ENCODE data around the gene RNF223. TPM values are rescaled to one million over a fixed set of nuclear protein-coding genes. Genes with fewer than 3 reads are reported as not detected.

Gene RNF223
- total and polyA plus RNA-seq, 2 experiments from 2014 or later = 0.43 to 0.88 TPM

DNA sequence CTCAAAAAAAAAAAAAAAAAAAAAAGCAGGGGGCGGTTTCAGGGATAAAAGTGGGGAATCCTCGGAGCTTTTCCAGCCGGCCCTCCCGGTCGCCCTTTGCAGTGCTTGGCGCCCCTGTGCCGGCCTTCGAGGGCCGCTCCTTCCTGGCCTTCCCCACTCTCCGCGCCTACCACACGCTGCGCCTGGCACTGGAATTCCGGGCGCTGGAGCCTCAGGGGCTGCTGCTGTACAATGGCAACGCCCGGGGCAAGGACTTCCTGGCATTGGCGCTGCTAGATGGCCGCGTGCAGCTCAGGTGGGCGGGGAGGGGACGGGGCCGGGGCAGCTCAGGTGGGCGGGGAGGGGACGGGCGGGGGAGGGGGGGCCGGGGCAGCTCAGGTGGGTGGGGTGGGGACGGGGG is 25.3 kb downstream of the RNF223 start:
- DNase-seq (ENCODE audit: low spot score) = no peak
- WGBS (ENCODE audit: low lambda C conversion rate, missing lambda C conversion rate) = 97% methylated on average over 20 of the region's 28 CpGs
- Histone ChIP-seq H3K79me2 (no peaks in the 10 kb centered on the region), H3K36me3 (replicated peaks; ENCODE audit: insufficient read depth, low read depth) (no peaks in the 10 kb centered on the region), H3K9me3 (ENCODE audit: low read depth) (no peaks in the 10 kb centered on the region), H2AFZ (no peak overlapping the region), H3K4me1 (ENCODE audit: insufficient read depth) (no peaks in the 10 kb centered on the region), H3K27me3 (no peaks in the 10 kb centered on the region), H4K20me1 (ENCODE audit: insufficient read depth, poor library complexity, severe bottlenecking) (no peaks in the 10 kb centered on the region), H3K9me2 (replicated peaks; ENCODE audit: insufficient read depth) (no peaks in the 10 kb centered on the region), H3K27ac (no peak overlapping the region), H3K4me2 (no peak overlapping the region), H3K4me3 (no peak overlapping the region)
- TF ChIP-seq EZH2 (IDR thresholded peaks at IDR 0.05; ENCODE audit: borderline replicate concordance) (no peak), EZH2phosphoT487 (IDR thresholded peaks at IDR 0.05; ENCODE audit: low read depth, severe bottlenecking, unreplicated experiment) (no peak)
- TF ChIP-seq, protein P1, sequence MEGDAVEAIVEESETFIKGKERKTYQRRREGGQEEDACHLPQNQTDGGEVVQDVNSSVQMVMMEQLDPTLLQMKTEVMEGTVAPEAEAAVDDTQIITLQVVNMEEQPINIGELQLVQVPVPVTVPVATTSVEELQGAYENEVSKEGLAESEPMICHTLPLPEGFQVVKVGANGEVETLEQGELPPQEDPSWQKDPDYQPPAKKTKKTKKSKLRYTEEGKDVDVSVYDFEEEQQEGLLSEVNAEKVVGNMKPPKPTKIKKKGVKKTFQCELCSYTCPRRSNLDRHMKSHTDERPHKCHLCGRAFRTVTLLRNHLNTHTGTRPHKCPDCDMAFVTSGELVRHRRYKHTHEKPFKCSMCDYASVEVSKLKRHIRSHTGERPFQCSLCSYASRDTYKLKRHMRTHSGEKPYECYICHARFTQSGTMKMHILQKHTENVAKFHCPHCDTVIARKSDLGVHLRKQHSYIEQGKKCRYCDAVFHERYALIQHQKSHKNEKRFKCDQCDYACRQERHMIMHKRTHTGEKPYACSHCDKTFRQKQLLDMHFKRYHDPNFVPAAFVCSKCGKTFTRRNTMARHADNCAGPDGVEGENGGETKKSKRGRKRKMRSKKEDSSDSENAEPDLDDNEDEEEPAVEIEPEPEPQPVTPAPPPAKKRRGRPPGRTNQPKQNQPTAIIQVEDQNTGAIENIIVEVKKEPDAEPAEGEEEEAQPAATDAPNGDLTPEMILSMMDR (IDR thresholded peaks at IDR 0.05; ENCODE audit: poor library complexity) = no peak

- Histone ChIP-seq H3K9me3 (ENCODE audit: low read depth) (no peaks in the 10 kb centered on the region), H3K79me2 (no peaks in the 10 kb centered on the region), H2AFZ (no peak overlapping the region), H3K27ac (no peak overlapping the region), H3K4me1 (ENCODE audit: insufficient read depth) (no peaks in the 10 kb centered on the region), H3K27me3 (no peaks in the 10 kb centered on the region), H3K4me2 (no peak overlapping the region), H3K9me2 (replicated peaks; ENCODE audit: insufficient read depth) (no peaks in the 10 kb centered on the region), H3K36me3 (replicated peaks; ENCODE audit: insufficient read depth, low read depth) (no peaks in the 10 kb centered on the region), H4K20me1 (ENCODE audit: insufficient read depth, poor library complexity, severe bottlenecking) (no peaks in the 10 kb centered on the region), H3K4me3 (no peak overlapping the region)
- TF ChIP-seq EZH2 (IDR thresholded peaks at IDR 0.05; ENCODE audit: borderline replicate concordance) = no peak
- TF ChIP-seq EZH2phosphoT487 (IDR thresholded peaks at IDR 0.05; ENCODE audit: low read depth, severe bottlenecking, unreplicated experiment) = no peak
- TF ChIP-seq, protein P1 (IDR thresholded peaks at IDR 0.05; ENCODE audit: poor library complexity) = no peak
- DNase-seq (ENCODE audit: low spot score) = no peak
- 94% methylated on average over 3 of the region's 25 CpGs for WGBS (ENCODE audit: low lambda C conversion rate, missing lambda C conversion rate)
Observed at GRCh38 chr1:1047963-1048362, 26.1 kb downstream of the RNF223 start.

GRCh38 chr1:1047407-1047806 is 26.7 kb downstream of the RNF223 start:
- Histone ChIP-seq H2AFZ (no peak overlapping the region), H3K9me3 (ENCODE audit: low read depth) (no peaks in the 10 kb centered on the region), H3K27me3 (no peaks in the 10 kb centered on the region), H3K4me2 (no peak overlapping the region), H4K20me1 (ENCODE audit: insufficient read depth, poor library complexity, severe bottlenecking) (no peaks in the 10 kb centered on the region), H3K27ac (no peak overlapping the region), H3K4me3 (no peak overlapping the region), H3K79me2 (no peaks in the 10 kb centered on the region), H3K36me3 (replicated peaks; ENCODE audit: insufficient read depth, low read depth) (no peaks in the 10 kb centered on the region), H3K4me1 (ENCODE audit: insufficient read depth) (no peaks in the 10 kb centered on the region), H3K9me2 (replicated peaks; ENCODE audit: insufficient read depth) (no peaks in the 10 kb centered on the region)
- no peak for DNase-seq (ENCODE audit: low spot score)
- WGBS (ENCODE audit: low lambda C conversion rate, missing lambda C conversion rate) = 95% methylated on average over 19 of the region's 19 CpGs
- TF ChIP-seq, protein P1 (IDR thresholded peaks at IDR 0.05; ENCODE audit: poor library complexity) = no peak
- no peak for TF ChIP-seq EZH2phosphoT487 (IDR thresholded peaks at IDR 0.05; ENCODE audit: low read depth, severe bottlenecking, unreplicated experiment)
- TF ChIP-seq EZH2 (IDR thresholded peaks at IDR 0.05; ENCODE audit: borderline replicate concordance) = no peak

DNA sequence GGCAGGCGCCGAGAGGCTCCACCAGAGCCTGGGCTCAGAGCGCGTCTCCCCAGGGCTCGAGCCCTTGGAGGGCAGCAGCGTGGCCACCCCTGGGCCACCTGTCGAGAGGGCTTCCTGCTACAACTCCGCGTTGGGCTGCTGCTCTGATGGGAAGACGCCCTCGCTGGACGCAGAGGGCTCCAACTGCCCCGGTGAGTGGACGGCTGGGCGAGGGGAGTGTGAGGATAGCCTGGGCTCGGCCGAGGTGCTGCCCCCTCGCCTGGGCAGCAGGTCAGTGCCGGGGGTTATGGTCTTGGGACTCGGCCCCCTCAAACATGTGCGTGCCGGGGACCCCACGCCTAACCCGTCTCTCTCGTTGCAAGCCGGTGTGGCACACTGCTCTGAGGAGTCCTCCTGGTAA is 27.3 kb downstream of the RNF223 start:
- Histone ChIP-seq H3K9me3 (ENCODE audit: low read depth) (no peaks in the 10 kb centered on the region), H3K27me3 (no peaks in the 10 kb centered on the region), H3K4me3 (no peak overlapping the region), H3K4me1 (ENCODE audit: insufficient read depth) (no peaks in the 10 kb centered on the region), H3K79me2 (no peaks in the 10 kb centered on the region), H3K4me2 (no peak overlapping the region), H3K27ac (no peak overlapping the region), H2AFZ (no peak overlapping the region), H3K36me3 (replicated peaks; ENCODE audit: insufficient read depth, low read depth) (no peaks in the 10 kb centered on the region), H3K9me2 (replicated peaks; ENCODE audit: insufficient read depth) (no peaks in the 10 kb centered on the region), H4K20me1 (ENCODE audit: insufficient read depth, poor library complexity, severe bottlenecking) (no peaks in the 10 kb centered on the region)
- 96% methylated on average over 21 of the region's 26 CpGs for WGBS (ENCODE audit: low lambda C conversion rate, missing lambda C conversion rate)
- no peak for DNase-seq (ENCODE audit: low spot score)
- TF ChIP-seq, protein P1 (IDR thresholded peaks at IDR 0.05; ENCODE audit: poor library complexity) = no peak
- TF ChIP-seq EZH2 (IDR thresholded peaks at IDR 0.05; ENCODE audit: borderline replicate concordance) (no peak), EZH2phosphoT487 (IDR thresholded peaks at IDR 0.05; ENCODE audit: low read depth, severe bottlenecking, unreplicated experiment) (no peak)
